Activated T-helper 1 cell treated with anti-CD3 and anti-CD28 coated beads, Interleukin-2, amount 50 U/mL, for 16 hours (primary cell): ENCODE data around the gene NPHP4.

Source experiments
- DNase-seq, 2 donors: peaks; one replicate each; pipeline ENCODE4 v3.0.0-alpha.2; 2020; ENCODE audit warnings: low read depth in 1 of 2, low spot score in 1 of 2

NPHP4 gene

GRCh38 chr1:5882367-5883128 lies 109.7 kb downstream of the NPHP4 start:
- DNase-seq: no peak

- no peak for DNase-seq
These were observed 110.6 kb downstream of the NPHP4 start for GRCh38 chr1:5881526-5882222.

- DNase-seq: no peak
These were observed 111.4 kb downstream of the NPHP4 start for GRCh38 chr1:5880630-5881405.

- no peak for DNase-seq
These were observed 112.8 kb downstream of the NPHP4 start for GRCh38 chr1:5879421-5879820.

GRCh38 chr1:5878971-5879370 lies 113.3 kb downstream of the NPHP4 start:
- no peak for DNase-seq

GRCh38 chr1:5877683-5878530 lies 114.3 kb downstream of the NPHP4 start:
- DNase-seq: no peak

GRCh38 chr1:5877001-5877400 lies 115.2 kb downstream of the NPHP4 start:
- DNase-seq: no peak

GRCh38 chr1:5876094-5876650 lies 116.1 kb downstream of the NPHP4 start:
- no peak for DNase-seq

- DNase-seq: no peak
These were observed 116.8 kb downstream of the NPHP4 start for GRCh38 chr1:5875345-5875910.

GRCh38 chr1:5874416-5875110 lies 117.7 kb downstream of the NPHP4 start:
- DNase-seq: no peak

- no peak for DNase-seq
These were observed 118.7 kb downstream of the NPHP4 start for GRCh38 chr1:5873556-5873955.

GRCh38 chr1:5872886-5873285 lies 119.3 kb downstream of the NPHP4 start:
- no peak for DNase-seq

GRCh38 chr1:5868931-5869500 lies 123.2 kb downstream of the NPHP4 start:
- DNase-seq: no peak

- DNase-seq: no peak
These were observed 126.5 kb downstream of the NPHP4 start for GRCh38 chr1:5865774-5866173.

- DNase-seq: no peak
These were observed 127.2 kb downstream of the NPHP4 start for GRCh38 chr1:5865056-5865455.

GRCh38 chr1:5864256-5864655 lies 128.0 kb downstream of the NPHP4 start:
- DNase-seq: no peak

GRCh38 chr1:5863238-5863637 lies 129.0 kb downstream of the NPHP4 start:
- no peak for DNase-seq

GRCh38 chr1:5861871-5862825 lies 130.1 kb downstream of the NPHP4 start:
- no peak for DNase-seq
